HG02970 (cell line): ENCODE results near the gene FYB2.

Source experiments
- ATAC-seq: cut with Tn5 transposase; IDR thresholded peaks from one replicate; pipeline ENCODE4 v1.9.1; 2021; ENCODE audit warnings: mild to moderate bottlenecking, moderate library complexity, moderate number of reproducible peaks; ENCODE audit not compliant: unreplicated experiment, low FRiP score

FYB2 gene

DNA sequence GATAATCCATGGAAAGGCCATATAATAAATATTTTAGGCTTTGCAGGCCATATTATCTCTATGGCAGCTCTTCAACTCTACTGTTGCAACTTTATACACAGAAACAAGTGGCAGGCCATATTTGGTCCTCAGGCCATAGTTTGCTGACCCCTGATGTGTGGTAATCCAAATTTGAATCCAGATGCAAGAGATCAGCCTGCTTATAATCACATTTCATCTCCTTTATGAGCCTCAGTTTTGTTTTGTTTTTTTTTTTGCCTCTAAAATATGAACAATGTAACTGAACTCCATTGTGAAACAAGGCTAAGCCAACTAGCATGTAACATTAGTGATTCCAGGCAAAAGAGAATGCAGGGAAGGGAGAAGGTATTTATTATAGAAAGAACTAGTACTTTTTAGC, 92.5 kb downstream of the FYB2 start:
- ATAC-seq: no peak

DNA sequence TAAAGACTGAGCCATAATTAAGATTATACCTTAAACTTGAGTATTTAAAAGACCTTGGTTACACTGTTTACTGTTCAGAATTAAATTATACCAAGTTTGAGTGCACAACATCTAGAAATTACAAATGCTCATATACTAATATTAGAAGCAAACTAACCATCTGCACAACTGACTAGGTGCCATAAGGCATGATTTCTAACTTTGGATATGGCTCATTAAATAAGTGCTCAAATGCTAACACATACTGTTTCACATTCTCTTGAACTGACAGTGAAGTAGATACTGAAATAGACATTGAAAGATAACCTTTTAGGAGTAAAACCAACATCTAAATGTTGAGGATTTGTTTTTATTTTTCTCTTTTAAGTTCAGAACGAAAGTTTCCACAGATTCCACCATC, 100.0 kb downstream of the FYB2 start:
- no peak for ATAC-seq

DNA sequence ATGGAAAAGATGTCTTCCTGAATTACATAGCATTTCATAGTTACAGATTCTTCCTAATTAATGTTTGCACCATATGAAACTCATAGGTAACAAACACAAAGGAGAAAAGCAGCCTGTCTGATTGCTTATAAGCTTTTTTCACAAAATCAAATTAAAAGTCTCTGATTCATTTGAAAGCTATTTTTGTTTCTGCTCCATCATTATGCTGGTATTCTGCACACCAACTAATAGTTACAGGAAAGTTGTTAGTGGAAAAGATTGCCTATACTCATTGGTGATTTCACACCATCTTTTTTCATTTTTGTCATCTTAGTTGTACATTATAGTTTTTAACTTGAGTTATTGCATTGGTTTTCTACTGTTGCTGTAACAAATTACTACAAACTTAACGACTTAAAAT, 104.0 kb downstream of the FYB2 start:
- no peak for ATAC-seq

DNA sequence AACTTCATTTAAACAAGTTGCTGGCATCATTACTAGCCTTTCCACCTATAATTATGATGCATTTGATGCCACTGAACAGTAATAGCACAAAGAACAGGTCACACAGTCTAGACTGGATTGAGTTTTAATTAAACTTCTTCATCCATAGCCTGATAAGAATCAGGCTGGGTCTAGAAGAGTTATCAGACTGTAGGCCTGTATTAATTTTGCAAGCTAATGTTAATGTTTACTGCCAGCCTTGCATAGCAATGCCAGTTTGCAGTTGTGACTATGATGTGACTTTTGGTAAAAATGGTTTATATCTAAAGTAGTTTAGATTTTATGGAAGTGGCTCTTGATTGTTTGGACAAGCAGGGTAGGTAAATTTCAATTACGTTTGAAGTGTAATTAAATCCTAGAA, 106.1 kb downstream of the FYB2 start:
- no peak for ATAC-seq

DNA sequence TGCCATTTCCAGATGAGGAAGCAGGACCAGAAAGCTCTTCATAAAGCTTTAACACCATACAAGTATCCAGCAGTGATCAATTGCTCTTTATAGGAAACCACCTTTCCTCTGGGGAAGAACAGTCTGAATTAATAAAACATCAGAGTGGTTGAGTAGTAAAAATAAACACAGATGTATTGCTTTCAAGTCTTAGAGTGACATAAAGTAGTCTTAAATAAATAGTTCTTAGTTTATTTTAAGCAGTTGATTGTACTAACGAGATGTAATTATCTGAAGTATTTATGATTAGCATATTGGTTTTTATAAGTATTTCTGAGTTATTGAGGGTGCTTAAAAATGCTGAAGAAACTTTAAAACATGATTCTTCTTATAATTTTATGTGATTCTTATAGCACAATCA, 107.1 kb downstream of the FYB2 start:
- ATAC-seq: no peak

DNA sequence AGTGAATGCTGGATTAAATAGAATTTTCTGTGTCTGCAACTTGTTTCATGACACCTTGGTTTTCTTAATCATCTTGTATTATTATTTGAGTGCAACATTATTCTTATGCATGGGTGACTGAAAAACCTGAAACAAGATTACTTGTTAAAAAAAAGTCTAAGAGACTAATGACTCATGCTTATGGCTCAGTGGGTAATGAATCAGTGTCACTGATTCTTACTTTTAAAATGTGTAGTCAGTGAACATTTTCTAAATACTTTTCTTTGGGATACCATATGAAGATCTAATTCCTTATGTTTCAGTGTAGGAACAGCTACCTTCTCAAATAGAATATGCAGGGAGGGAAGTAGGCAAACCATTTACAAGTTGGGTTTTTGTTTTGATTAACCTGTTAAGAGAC, 108.6 kb downstream of the FYB2 start:
- no peak for ATAC-seq

DNA sequence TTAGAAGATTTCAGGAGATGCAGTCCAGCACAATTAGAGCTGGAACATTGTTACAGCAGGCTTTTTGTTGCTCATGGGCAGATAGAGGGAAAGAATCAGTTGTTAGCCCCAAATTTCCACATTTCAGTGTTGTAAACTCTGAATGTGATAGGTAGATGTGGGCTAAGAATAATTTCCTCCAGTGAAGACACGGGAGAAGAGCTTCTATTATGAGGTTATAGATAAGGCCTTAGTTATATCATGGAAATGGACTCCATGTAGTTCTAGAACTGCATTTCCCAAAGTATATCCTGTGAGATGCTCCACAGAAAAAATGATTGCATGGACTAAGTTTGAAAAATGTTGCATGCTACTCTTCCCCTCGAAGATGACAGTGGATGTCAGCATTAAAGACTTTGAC, 109.2 kb downstream of the FYB2 start:
- no peak for ATAC-seq

DNA sequence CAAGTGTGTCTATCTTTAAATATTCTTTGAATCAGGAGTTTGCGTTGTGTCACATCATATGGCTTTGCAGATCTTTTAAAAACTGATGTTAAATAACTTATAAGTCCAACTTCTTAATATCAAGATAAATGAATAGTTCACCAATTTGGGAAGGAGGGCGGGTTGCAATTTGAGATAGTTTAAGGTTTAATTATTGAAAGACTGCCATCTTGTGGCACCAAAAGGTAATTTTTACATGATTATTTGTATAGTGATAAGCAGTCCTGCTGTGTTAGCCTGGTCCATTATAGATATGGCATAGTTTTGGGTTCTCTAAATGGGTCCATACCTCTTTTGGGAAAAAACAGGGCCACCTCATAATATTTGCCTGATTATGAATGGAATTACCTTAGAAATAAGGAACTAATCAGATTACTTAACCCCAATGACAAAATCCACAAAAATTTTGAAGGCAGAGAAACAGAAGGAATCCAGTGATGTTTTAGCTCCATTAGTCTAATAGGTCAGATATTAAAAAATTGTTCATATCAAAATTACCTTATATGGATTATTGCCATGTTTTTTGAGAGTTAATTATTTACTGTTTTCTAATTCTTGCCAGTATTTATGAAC, 109.8 kb downstream of the FYB2 start:
- no peak for ATAC-seq

DNA sequence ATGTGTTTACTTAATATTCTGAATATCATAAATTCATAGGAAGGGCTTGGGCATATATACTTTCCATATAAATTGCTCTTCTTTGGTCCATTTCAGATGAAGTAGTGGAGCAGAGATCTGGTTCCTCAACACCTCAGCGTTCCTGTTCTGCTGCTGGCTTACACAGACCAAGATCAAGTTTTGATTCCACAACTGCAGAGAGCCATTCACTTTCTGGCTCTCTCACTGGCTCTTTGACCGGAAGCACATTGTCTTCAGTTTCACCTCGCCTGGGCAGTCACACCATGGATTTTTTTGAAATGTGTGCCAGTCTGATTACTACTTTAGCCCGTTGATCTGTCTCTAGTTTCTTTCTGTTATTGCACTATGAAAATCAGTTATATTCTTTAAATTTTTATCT, 111.8 kb downstream of the FYB2 start:
- ATAC-seq: no peak

DNA sequence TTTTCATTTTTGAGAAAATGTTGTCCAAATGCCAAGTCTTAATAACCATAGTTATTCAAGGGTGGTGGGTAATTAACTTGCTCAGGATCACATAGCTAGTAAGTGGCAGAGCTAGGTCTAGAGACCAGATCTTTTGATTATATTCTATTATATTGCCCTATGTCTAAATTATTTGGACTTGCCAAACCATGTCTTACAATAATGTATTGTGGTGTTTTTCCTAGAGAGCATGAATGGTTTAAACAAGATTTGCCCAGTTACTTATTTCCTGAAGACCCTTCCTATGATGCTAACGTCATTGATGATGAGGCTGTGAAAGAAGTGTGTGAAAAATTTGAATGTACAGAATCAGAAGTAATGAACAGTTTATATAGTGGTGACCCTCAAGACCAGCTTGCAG, 115.5 kb downstream of the FYB2 start:
- ATAC-seq: no peak

DNA sequence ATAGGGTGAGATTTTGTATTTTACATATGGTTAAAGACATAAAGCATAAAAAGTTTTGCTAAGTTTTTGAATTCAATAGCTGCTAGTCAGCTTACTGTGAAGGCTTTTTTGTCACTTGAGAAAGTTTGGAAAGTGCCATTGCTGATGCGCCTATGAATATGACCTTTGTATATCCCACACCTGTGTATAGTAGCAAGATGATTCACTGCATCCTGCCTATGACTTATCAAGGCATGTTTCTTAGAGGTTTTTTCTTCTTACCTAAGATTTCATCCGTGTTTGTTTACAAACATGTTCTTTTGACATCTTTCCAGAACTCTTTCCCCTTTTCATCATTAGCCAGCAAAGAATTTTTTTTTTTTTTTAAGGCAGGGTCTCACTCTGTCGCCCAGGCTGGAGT, 122.5 kb downstream of the FYB2 start:
- ATAC-seq: no peak

DNA sequence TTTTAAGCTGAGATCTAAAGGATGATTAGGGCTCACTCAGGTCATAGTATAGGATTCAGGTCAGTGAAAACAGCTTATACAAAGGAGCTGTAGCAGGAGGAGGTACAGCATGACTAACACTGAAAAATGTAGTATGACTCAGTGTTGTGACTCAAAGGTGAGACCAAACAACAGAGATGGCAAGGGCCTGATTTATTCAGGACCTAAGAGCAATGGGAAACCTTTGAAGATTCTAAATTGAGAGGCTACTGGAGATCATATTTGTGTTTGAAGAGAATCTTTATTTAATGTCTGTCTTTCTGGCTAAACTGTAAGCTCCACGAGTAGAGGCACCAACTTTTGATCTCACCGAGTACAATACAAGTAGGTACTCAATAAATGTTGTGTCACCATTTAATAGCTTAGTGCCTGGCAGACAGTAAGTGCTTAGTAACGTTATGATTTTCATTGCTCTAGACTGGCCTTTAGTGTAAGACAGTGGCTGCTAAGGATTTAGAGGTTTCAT, 130.6 kb downstream of the FYB2 start:
- ATAC-seq: no peak

DNA sequence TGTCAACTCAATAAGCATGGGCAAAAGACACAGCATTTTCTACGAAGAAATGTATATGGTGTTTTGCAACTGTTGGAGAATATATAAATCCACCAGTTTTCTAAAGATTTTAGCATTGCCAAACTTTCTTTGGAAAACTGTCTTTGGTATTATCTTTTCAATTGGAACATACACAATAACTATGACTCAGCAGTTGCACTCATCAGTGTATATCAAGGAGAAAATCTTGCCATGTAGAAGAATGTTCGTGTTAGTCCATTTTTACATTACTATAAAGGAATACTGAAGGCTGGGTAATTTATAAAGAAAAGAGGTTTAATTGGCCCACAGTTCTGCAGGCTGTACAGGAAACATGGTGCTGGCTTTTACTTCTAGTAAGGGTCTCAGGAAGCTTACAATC, 133.0 kb downstream of the FYB2 start:
- no peak for ATAC-seq

DNA sequence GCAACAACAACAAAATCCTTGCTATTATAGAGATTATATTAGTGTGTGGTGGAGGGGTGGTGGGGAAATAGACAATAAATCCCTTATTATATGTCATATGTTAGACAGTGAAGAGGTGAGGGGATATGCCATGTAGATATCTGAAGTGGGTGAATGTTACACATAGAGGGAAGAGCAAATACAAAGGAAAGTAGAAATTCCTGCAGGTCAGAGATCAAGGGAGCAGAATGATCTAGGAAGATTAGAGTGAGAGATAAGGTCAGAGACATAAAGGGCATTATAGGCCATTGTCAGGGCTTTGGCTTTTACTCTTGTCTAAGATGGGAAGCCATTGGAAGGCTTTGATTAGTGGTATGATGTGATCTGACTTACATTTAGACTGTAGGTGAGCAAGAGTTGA, 135.6 kb downstream of the FYB2 start:
- no peak for ATAC-seq

DNA sequence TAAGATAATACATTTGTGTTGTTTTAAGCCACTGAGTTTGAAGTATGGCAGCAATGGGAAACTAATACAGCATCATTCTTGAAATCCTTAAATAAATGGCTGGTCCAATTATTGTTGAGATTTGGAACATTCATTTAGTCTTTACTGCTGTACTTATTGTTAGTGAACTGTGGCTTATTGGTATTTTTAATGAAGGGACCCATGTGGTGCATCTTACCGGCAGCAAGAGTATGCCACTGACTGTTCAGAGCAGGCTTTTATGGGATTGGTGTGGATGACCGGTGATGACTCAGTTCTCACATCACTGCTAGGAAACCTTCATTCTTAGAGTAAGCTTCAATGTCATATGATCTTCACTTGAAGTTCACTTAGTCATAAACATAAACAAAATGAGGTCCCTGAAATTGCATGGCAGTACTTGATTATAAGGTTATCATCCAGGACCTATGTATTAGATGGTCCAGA, 142.6 kb downstream of the FYB2 start:
- no peak for ATAC-seq

DNA sequence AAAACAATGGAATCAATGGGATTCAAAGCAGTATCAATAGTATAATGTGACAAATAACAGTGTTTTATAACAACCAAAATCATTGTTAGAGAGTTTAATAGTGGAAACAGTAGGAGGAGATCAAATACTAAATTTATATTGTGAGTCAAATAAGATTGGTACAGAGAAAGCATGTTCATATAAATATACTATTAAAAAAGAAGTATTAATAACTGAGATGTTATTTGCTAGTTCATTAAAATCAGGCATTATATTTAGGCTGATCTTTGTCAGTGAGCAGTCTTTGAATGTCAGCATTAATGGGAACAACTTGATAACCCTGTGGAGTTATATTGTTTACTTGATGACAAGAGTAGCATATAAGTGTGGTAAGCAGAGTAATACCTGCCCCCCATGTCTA, 143.4 kb downstream of the FYB2 start:
- ATAC-seq: no peak

DNA sequence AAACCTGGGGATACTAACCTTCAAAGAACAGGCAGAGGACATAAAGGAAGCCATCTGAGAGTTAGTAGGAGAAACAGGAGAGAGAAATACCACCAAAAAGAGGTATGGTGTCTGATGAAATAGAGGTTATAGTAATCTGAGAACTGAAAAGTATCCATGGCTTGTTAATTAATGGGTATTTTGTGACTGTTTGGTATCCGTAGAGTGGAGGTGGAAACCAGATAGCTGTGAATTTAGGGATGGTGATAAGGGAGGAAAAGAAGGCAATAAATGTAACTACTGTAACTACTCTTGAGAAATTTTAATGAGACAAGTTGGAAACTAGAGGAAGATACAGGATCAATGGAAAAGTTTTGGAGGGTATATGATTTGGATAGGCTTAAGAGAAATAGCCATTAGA, 146.6 kb downstream of the FYB2 start:
- ATAC-seq: no peak

DNA sequence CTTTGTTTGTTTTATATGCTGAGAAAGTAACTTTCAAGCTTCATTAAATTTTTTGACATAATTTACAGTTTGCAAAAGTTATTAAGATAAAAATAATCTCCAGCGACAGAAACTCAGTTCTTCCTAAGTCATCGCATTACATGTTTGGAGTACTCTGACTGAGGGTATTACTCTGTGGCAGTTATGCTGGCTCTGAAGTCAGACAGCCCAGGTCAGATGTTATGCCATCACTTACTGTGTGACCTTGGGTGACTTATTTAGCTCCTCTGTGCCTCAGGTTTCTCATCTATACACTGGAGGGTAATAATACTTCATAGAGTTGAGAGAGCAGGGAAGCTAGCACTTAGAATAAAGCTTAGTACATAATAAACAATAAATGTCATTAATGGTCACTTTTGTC, 147.7 kb downstream of the FYB2 start:
- ATAC-seq: no peak

DNA sequence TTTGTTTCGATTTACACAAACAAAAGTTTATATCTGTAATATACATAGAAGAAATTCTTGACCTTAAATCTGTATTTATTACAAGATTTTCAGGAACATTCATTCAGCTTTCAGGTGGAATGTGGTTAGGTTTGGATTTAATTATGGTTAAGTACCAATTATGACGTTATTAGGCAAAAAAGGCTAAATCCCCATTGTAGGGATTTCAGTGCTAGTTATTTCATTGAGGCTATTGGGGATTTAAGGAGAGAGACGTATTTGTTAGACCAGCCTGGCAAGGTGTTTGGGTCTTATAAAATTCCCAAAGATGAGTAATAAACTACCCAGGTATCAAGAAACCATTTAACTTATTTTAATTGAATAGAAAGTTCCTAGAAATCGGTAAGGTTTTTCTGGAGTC, 148.1 kb downstream of the FYB2 start:
- ATAC-seq: no peak

DNA sequence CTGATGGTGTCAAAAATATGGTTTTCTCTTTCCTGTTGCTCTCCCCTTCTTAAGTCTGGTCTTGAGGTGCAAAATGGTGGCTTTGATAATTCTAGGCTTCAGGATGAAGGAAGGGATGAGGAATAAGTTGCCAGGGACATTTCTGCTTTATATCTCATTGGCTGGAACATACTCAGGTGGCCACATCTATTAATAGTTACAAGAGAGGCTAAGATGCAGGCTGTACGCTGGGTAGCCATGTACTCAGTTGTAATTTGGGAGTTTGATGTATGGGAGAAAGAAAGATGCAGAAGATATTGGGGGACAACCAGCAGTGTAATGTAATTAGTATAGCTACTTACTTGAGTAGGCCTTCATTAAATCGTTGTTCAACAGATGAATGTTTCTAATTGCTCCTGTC, 148.9 kb downstream of the FYB2 start:
- no peak for ATAC-seq
